Thyroid gland (tissue), 4 donors: ENCODE results near the gene ITIH2. TPM values are rescaled to one million over a fixed set of nuclear protein-coding genes. Genes with fewer than 3 reads are reported as not detected.

Experiments
- DNase-seq, 2 donors: peaks; one replicate each; pipeline ENCODE4 v3.0.0-alpha.2; 2019
- H3K27ac ChIP-seq, 3 donors: fragments of 200-600 bp; sonication (generic); 1 replicate in 2 of 3; 2 replicates in 1 of 3; pipeline ENCODE4 v1.5.1; 2016 to 2019; ENCODE audit warnings: mild to moderate bottlenecking in 1 of 3, moderate library complexity in 1 of 3
- H3K27me3 ChIP-seq: fragments of 200-600 bp; sonication (generic); one replicate; pipeline ENCODE4 v1.5.1; 2019
- H3K36me3 ChIP-seq, 2 donors: fragments of 200-600 bp; sonication (generic); one replicate each; pipeline ENCODE4 v1.5.1; 2016 to 2019
- H3K4me1 ChIP-seq, 2 donors: fragments of 200-600 bp; sonication (generic); one replicate each; pipeline ENCODE4 v1.5.1; 2017 to 2019
- H3K4me3 ChIP-seq, 3 donors: fragments of 200-600 bp; sonication (generic); replicated peaks in 1 of 3; 1 replicate in 2 of 3; 2 replicates in 1 of 3; pipeline ENCODE4 v1.5.1; 2016; ENCODE audit warnings: mild to moderate bottlenecking in 1 of 3
- H3K9me3 ChIP-seq: fragments of 200-600 bp; sonication (generic); one replicate; pipeline ENCODE4 v1.5.1; 2017
- CTCF ChIP-seq, 6 experiments: fragments of 200-600 bp in 3 of 6; fragments of 450-650 bp in 3 of 6; sonication (generic) in 3 of 6; IDR thresholded peaks; one replicate each; pipeline ENCODE4 v1.5.1; 2016 to 2019; ENCODE audit warnings: antibody characterized with exemption in 6 of 6, mild to moderate bottlenecking in 2 of 6, inconsistent platforms in 1 of 6, moderate library complexity in 1 of 6
- POLR2A ChIP-seq, 2 donors: fragments of 450-650 bp; IDR thresholded peaks; one replicate each; pipeline ENCODE4 v1.6.1; 2017; ENCODE audit warnings: antibody characterized with exemption in 2 of 2, mild to moderate bottlenecking in 2 of 2, moderate library complexity in 1 of 2
- WGBS, 2 donors: methylation state at CpG; one replicate each; pipeline ENCODE4 v1.1.5; 2017; 5-methylcytosine and 5-hydroxymethylcytosine counted together
- intact Hi-C: fragments of 100-400 bp; cut with DNase I; formaldehyde crosslinking; loops from one replicate; pipeline ENCODE4 v1.15.1; 2023
- total RNA-seq, 4 donors: library from RNA; depleted of rRNA; stranded (reverse); fragments of >200 nt; gene quantifications; one replicate each; pipeline ENCODE4 v1.2.3, GENCODE V29; 2016

Gene ITIH2
- total RNA-seq, 4 donors from 2014 or later, result not detected

- H3K4me1 ChIP-seq, result peaks cover 19 to 20% of the 10 kb centered on the region in 2 donors
- intact Hi-C loops, result no loop called here
- H3K4me3 ChIP-seq, result no peak overlapping the region
Observed at GRCh38 chr10:7786430-7786829, 83.3 kb downstream of the ITIH2 start.

GRCh38 chr10:7787150-7787856 is 84.2 kb downstream of the ITIH2 start:
- H3K4me1 ChIP-seq, result peaks cover 25 to 27% of the 10 kb centered on the region in 2 donors
- H3K27ac ChIP-seq, result peak overlapping the region in 2 of 3 donors; percentile 13 to 51
- H3K36me3 ChIP-seq, result no peaks in the 10 kb centered on the region
- DNase-seq, result no peak
- H3K27me3 ChIP-seq, result no peaks in the 10 kb centered on the region
- peak overlapping the region; percentile 72 to 99 (median 86) for H3K4me3 ChIP-seq
- H3K9me3 ChIP-seq, result no peaks in the 10 kb centered on the region
- WGBS, 2 donors, result 2 to 4% methylated on average over 16 to 18 of the region's 26 CpGs
- intact Hi-C loops, result no loop called here
- TF ChIP-seq CTCF (IDR thresholded peaks at IDR 0.05) (no peak), POLR2A (IDR thresholded peaks at IDR 0.05) (no peak)

More at GRCh38 chr10:7786430-7786829, 83.3 kb downstream of the ITIH2 start:
- no peaks in the 10 kb centered on the region for H3K27me3 ChIP-seq
- DNase-seq, result no peak
- H3K27ac ChIP-seq, result no peak overlapping the region
- no peaks in the 10 kb centered on the region for H3K36me3 ChIP-seq
- WGBS, 2 donors, result 85 to 86% methylated on average over 3 of the region's 3 CpGs
- no peaks in the 10 kb centered on the region for H3K9me3 ChIP-seq
- TF ChIP-seq POLR2A (IDR thresholded peaks at IDR 0.05) (no peak), CTCF (IDR thresholded peaks at IDR 0.05) (no peak)

GRCh38 chr10:7787857-7788638 is 84.9 kb downstream of the ITIH2 start, which contains the start of the genes ATP5F1C and KIN:
ATP5F1C (plus strand) TSS chr10:7788177; CDS start chr10:7788208, 31 bp downstream.
KIN (minus strand) TSS chr10:7787993; CDS start chr10:7787933, 60 bp downstream.
- peak; percentile 98 for DNase-seq
- Histone ChIP-seq H3K27me3 (no peaks in the 10 kb centered on the region), H3K9me3 (no peaks in the 10 kb centered on the region), H3K27ac (peak within 1 kb of the TSS; percentile 71 to 86 (median 78)), H3K36me3 (no peaks in the 10 kb centered on the region), H3K4me1 (peaks cover 27 to 28% of the 10 kb centered on the region in 2 donors), H3K4me3 (peak within 1 kb of the TSS; percentile 77 to 99 (median 86))
- intact Hi-C loops, result no loop called here
- TF ChIP-seq CTCF (IDR thresholded peaks at IDR 0.05) (no peak), POLR2A (IDR thresholded peaks at IDR 0.05) (peak; percentile 82 to 95)
- WGBS, 2 donors, result 0% methylated on average over 30 to 48 of the region's 59 CpGs

- Histone ChIP-seq H3K9me3 (no peaks in the 10 kb centered on the region), H3K4me1 (peaks cover 27 to 28% of the 10 kb centered on the region in 2 donors), H3K4me3 (peak overlapping the region; percentile 77 to 99 (median 86)), H3K27ac (peak overlapping the region; percentile 71 to 86 (median 78)), H3K27me3 (no peaks in the 10 kb centered on the region), H3K36me3 (no peaks in the 10 kb centered on the region)
- 2 to 4% methylated on average over 13 to 24 of the region's 25 CpGs for WGBS, 2 donors
- intact Hi-C loops, result no loop called here
- TF ChIP-seq CTCF (IDR thresholded peaks at IDR 0.05) (no peak), POLR2A (IDR thresholded peaks at IDR 0.05) (no peak)
- DNase-seq, result peak; percentile 53 to 63
Observed at GRCh38 chr10:7788639-7789286, 85.6 kb downstream of the ITIH2 start.
